Upper lobe of left lung (tissue), 6 donors: ENCODE measurements around the gene C4BPB. TPM values are rescaled to one million over a fixed set of nuclear protein-coding genes. Genes with fewer than 3 reads are reported as not detected.
A peak's percentile ranks its signal among the peaks of the same experiment; 100 is the strongest.

ENCODE experiments used
- ATAC-seq, 2 donors: fragments of 200-7000 bp; cut with Tn5 transposase; one replicate each; pipeline ENCODE4 v1.9.1; 2022; ENCODE audit warnings: mild to moderate bottlenecking in 2 of 2, moderate library complexity in 2 of 2; ENCODE audit not compliant: low FRiP score in 2 of 2
- DNase-seq, 2 donors: peaks; one replicate each; pipeline ENCODE4 v3.0.0-alpha.2; 2019 to 2020
- H3K27ac ChIP-seq, 4 donors: fragments of 200-600 bp; sonication (generic); one replicate each; pipeline ENCODE4 v1.5.1; 2016 to 2019
- H3K27me3 ChIP-seq, 4 donors: fragments of 200-600 bp; sonication (generic); one replicate each; pipeline ENCODE4 v1.5.1; 2017 to 2019
- H3K36me3 ChIP-seq, 4 donors: fragments of 200-600 bp; sonication (generic); one replicate each; pipeline ENCODE4 v1.5.1; 2016 to 2019
- H3K4me1 ChIP-seq, 4 donors: fragments of 200-600 bp; sonication (generic); one replicate each; pipeline ENCODE4 v1.5.1; 2018 to 2019
- H3K4me3 ChIP-seq, 4 donors: fragments of 200-600 bp; sonication (generic); one replicate each; pipeline ENCODE4 v1.5.1; 2017 to 2019; ENCODE audit warnings: mild to moderate bottlenecking in 2 of 4, moderate library complexity in 1 of 4
- H3K9me3 ChIP-seq, 4 donors: fragments of 200-600 bp; sonication (generic); one replicate each; pipeline ENCODE4 v1.5.1; 2018 to 2019
- CTCF ChIP-seq, 6 experiments: fragments of 450-650 bp in 4 of 6; fragments of 200-600 bp in 2 of 6; sonication (generic) in 2 of 6; IDR thresholded peaks; one replicate each; pipeline ENCODE4 v1.5.1; 2016 to 2019; ENCODE audit warnings: antibody characterized with exemption in 6 of 6
- EP300 ChIP-seq, 4 donors: sonication (generic); formaldehyde crosslinking; IDR thresholded peaks; one replicate each; pipeline ENCODE4 v1.5.1; 2017; ENCODE audit warnings: antibody characterized with exemption in 4 of 4, control low read depth in 2 of 4
- POLR2A ChIP-seq, 4 donors: fragments of 450-650 bp; IDR thresholded peaks; one replicate each; pipeline ENCODE4 v1.5.1; 2016 to 2017; ENCODE audit warnings: antibody characterized with exemption in 4 of 4, mild to moderate bottlenecking in 2 of 4
- POLR2AphosphoS5 ChIP-seq, 2 donors: sonication (generic); formaldehyde crosslinking; IDR thresholded peaks; one replicate each; pipeline ENCODE4 v1.5.1; 2017; ENCODE audit warnings: antibody characterized with exemption in 2 of 2
- WGBS, 2 donors: methylation state at CpG; one replicate each; pipeline ENCODE4 v1.1.5; 2017 to 2018; 5-methylcytosine and 5-hydroxymethylcytosine counted together
- total RNA-seq, 6 donors: library from RNA; depleted of rRNA in 4 of 6; stranded (reverse); fragments of >200 nt in 4 of 6; gene quantifications; one replicate each; pipeline versions ENCODE4 v1.1.0 to v1.2.1, GENCODE V29; 2016 to 2021
- donor health status: DM: no; HTN: no; CAD: no; lungs with moderate emphysema.
- donor health status: DM: no; HTN: yes; CAD: no; lungs with severe emphysema.

The C4BPB gene
- total RNA-seq, 6 donors from 2014 or later, result 1.1 to 40.9 (median 9.2) TPM

- DNase-seq (no peak), ATAC-seq (no peak)
- TF ChIP-seq EP300 (IDR thresholded peaks at IDR 0.05) (no peak), POLR2AphosphoS5 (IDR thresholded peaks at IDR 0.05) (no peak), POLR2A (IDR thresholded peaks at IDR 0.05) (no peak), CTCF (IDR thresholded peaks at IDR 0.05) (no peak)
- Histone ChIP-seq H3K27me3 (no peaks in the 10 kb centered on the region), H3K4me3 (no peak overlapping the region), H3K4me1 (peaks cover 0 to 8% (median 2%) of the 10 kb centered on the region in 4 donors), H3K9me3 (no peaks in the 10 kb centered on the region), H3K36me3 (no peaks in the 10 kb centered on the region), H3K27ac (no peak overlapping the region)
- WGBS, 2 donors, result 82 to 84% methylated on average over 1 of the region's 1 CpG
Observed at GRCh38 chr1:207101720-207102119, 13.1 kb downstream of the C4BPB start.

- Histone ChIP-seq H3K4me3 (no peak overlapping the region), H3K4me1 (peaks cover 0 to 8% (median 2%) of the 10 kb centered on the region in 4 donors), H3K36me3 (no peaks in the 10 kb centered on the region), H3K27ac (no peak overlapping the region), H3K27me3 (no peaks in the 10 kb centered on the region), H3K9me3 (no peaks in the 10 kb centered on the region)
- WGBS, 2 donors, result 76 to 80% methylated on average over 5 of the region's 5 CpGs
- DNase-seq (no peak), ATAC-seq (no peak)
- TF ChIP-seq CTCF (IDR thresholded peaks at IDR 0.05) (no peak), POLR2AphosphoS5 (IDR thresholded peaks at IDR 0.05) (no peak), EP300 (IDR thresholded peaks at IDR 0.05) (no peak), POLR2A (IDR thresholded peaks at IDR 0.05) (no peak)
Observed at GRCh38 chr1:207102146-207102545, 13.5 kb downstream of the C4BPB start.

GRCh38 chr1:207102659-207103058 lies 14.0 kb downstream of the C4BPB start:
- WGBS, 2 donors, result 86 to 98% methylated on average over 1 of the region's 1 CpG
- no peak for DNase-seq

GRCh38 chr1:207103892-207104373 lies 15.3 kb downstream of the C4BPB start, which contains the start of gene C4BPA:
C4BPA (plus strand) TSS chr1:207104233; CDS start chr1:207113026, 8,793 bp downstream.
- peak within 1 kb of the TSS in 3 of 4 donors; percentile 18 to 39 (median 25) for H3K4me3 ChIP-seq
- no peaks in the 10 kb centered on the region for H3K27me3 ChIP-seq
- no peaks in the 10 kb centered on the region for H3K9me3 ChIP-seq
- peak within 1 kb of the TSS in 3 of 4 donors; percentile 32 to 56 (median 44) for H3K27ac ChIP-seq
- H3K4me1 ChIP-seq, result peaks cover 0 to 8% (median 2%) of the 10 kb centered on the region in 4 donors
- ATAC-seq, result peak; percentile 31 to 76
- no peaks in the 10 kb centered on the region for H3K36me3 ChIP-seq
- DNase-seq, result peak in 1 of 2 donors; percentile 37
- TF ChIP-seq POLR2AphosphoS5 (IDR thresholded peaks at IDR 0.05), result no peak
- TF ChIP-seq POLR2A (IDR thresholded peaks at IDR 0.05), result peak in 1 of 4 donors; percentile 36
- peak in 1 of 4 donors; percentile 17 for TF ChIP-seq EP300 (IDR thresholded peaks at IDR 0.05)
- TF ChIP-seq CTCF (IDR thresholded peaks at IDR 0.05), result no peak
- 44 to 48% methylated on average over 7 of the region's 7 CpGs for WGBS, 2 donors

More at GRCh38 chr1:207102659-207103058, 14.0 kb downstream of the C4BPB start:
- no peaks in the 10 kb centered on the region for H3K27me3 ChIP-seq
- H3K4me3 ChIP-seq, result no peak overlapping the region
- H3K27ac ChIP-seq, result no peak overlapping the region
- ATAC-seq, result no peak
- TF ChIP-seq EP300 (IDR thresholded peaks at IDR 0.05), result no peak
- TF ChIP-seq POLR2AphosphoS5 (IDR thresholded peaks at IDR 0.05), result no peak
- no peak for TF ChIP-seq CTCF (IDR thresholded peaks at IDR 0.05)
- no peak for TF ChIP-seq POLR2A (IDR thresholded peaks at IDR 0.05)
- H3K4me1 ChIP-seq, result peaks cover 0 to 8% (median 2%) of the 10 kb centered on the region in 4 donors
- H3K9me3 ChIP-seq, result no peaks in the 10 kb centered on the region
- no peaks in the 10 kb centered on the region for H3K36me3 ChIP-seq

GRCh38 chr1:207109004-207109403 lies 20.3 kb downstream of the C4BPB start:
- H3K4me1 ChIP-seq, result peaks cover 0 to 2% (median under 1%) of the 10 kb centered on the region in 4 donors
- H3K36me3 ChIP-seq, result no peaks in the 10 kb centered on the region
- 81 to 96% methylated on average over 3 of the region's 3 CpGs for WGBS, 2 donors
- H3K27me3 ChIP-seq, result no peaks in the 10 kb centered on the region
- ATAC-seq (no peak), DNase-seq (no peak)
- H3K27ac ChIP-seq, result no peak overlapping the region
- no peak overlapping the region for H3K4me3 ChIP-seq
- TF ChIP-seq POLR2A (IDR thresholded peaks at IDR 0.05) (no peak), CTCF (IDR thresholded peaks at IDR 0.05) (no peak), POLR2AphosphoS5 (IDR thresholded peaks at IDR 0.05) (no peak), EP300 (IDR thresholded peaks at IDR 0.05) (no peak)
- H3K9me3 ChIP-seq, result no peaks in the 10 kb centered on the region
